GM12874 (cell line): Measurements from ENCODE around the gene RBM20.

Source experiments
- TF ChIP-seq, protein P1 (sequence below): IDR thresholded peaks from 2 replicates; pipeline ENCODE4 v1.5.1; 2011; ENCODE audit warnings: low read depth, mild to moderate bottlenecking, control low read depth, low read length, moderate library complexity; ENCODE audit not compliant: insufficient read depth

Gene RBM20

DNA sequence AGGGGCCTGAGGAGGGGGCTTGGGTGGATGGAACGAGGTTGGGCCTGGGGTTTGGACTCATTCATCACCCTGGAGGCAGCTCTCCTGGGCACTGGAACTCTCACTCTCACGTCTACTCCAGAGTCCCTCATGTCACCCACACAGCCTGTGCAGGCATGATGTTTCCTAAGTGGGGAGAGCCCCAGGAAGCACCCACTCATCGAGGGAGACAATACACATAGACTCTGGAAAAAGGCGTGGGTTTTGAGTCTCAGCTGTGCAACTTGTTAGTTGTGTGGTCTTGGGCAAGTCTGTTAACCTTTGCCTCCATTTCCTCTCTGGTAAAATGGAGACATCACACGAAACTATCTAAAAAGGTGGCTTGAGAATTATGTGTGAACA lies 25.9 kb upstream of the RBM20 start:
- TF ChIP-seq, protein P1, sequence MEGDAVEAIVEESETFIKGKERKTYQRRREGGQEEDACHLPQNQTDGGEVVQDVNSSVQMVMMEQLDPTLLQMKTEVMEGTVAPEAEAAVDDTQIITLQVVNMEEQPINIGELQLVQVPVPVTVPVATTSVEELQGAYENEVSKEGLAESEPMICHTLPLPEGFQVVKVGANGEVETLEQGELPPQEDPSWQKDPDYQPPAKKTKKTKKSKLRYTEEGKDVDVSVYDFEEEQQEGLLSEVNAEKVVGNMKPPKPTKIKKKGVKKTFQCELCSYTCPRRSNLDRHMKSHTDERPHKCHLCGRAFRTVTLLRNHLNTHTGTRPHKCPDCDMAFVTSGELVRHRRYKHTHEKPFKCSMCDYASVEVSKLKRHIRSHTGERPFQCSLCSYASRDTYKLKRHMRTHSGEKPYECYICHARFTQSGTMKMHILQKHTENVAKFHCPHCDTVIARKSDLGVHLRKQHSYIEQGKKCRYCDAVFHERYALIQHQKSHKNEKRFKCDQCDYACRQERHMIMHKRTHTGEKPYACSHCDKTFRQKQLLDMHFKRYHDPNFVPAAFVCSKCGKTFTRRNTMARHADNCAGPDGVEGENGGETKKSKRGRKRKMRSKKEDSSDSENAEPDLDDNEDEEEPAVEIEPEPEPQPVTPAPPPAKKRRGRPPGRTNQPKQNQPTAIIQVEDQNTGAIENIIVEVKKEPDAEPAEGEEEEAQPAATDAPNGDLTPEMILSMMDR = no peak

DNA sequence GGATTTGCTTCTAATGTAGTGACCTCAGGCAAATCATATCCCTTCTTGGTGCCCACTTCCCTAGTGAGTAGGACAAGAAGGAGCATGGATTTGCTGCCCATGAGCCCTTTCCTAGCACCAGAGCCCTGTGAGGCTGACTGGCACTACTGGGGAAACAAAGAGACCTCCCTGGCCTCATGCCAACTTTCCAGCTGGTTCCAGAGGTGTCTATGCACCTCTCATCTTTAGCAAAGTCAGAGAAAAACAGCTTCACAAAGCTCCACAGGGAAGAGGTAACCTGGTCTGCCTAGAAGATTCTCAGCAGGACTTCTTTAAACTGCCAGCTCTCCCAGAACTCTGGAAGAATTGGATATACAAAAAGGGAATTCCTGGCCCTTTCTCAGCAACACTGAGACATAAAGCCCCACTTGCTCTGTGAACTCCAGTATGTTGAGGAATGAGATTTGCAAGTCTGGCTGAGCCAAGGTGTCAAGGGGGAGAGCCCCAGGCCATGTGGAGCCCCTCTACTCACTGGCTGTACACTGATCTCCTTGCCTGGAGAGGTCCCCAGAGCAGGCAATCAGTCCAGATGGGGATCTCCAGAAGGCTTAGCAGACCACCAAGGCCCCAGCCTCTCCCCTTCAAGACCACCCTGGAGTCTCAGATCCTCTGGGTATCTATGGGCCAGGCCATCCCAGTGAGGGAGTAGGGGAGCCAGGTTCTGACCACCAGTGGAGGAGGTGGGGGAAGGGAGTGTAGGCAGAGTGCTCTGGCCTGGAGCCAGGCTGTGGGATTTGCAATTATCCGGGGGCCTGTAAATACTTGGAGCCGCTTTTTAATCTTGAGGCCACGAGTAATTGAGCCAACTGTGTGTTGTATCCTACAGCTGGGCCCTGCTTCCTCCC lies 24.4 kb upstream of the RBM20 start:
- TF ChIP-seq, protein P1 = no peak

DNA sequence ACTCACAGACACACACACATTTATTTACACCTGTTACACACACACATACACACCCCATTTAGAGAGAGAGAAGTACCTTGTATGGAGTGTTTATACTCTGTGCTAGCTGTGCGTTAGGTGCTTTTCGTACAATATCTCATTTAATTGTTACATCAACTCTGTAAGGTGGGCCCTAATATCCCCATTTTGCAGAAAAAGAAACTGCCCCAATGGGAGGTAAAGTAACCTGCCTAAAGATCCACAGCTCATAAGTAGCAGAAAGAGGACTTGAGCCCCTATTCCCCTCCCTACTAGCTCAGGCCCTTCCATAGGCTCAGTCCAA lies 23.8 kb upstream of the RBM20 start:
- TF ChIP-seq, protein P1 = no peak

DNA sequence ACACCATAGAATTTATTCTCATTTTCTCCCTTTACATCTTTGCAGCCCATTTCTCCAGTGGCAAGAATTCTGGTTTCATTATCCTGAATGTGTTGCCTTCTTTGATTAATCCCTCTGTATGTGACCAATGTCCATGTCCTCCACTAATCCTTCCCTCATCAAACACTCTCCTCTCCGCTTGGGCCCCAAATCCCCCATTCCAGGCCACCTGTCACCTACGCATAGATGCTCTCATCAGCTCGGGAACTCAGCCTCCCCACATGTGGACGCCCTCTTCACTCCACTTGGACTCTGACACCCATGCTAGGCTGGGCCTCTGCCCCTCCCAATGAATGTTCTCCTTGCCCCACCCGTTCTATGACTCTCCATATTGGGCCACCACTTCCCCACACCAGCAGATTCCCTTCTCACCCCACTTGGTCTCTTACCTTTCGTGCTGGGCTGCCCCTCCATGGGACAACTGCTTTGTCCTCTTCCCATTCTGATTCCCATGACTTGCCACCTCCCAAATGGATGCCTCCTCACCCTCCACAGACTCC lies 18.7 kb upstream of the RBM20 start:
- TF ChIP-seq, protein P1 = no peak

DNA sequence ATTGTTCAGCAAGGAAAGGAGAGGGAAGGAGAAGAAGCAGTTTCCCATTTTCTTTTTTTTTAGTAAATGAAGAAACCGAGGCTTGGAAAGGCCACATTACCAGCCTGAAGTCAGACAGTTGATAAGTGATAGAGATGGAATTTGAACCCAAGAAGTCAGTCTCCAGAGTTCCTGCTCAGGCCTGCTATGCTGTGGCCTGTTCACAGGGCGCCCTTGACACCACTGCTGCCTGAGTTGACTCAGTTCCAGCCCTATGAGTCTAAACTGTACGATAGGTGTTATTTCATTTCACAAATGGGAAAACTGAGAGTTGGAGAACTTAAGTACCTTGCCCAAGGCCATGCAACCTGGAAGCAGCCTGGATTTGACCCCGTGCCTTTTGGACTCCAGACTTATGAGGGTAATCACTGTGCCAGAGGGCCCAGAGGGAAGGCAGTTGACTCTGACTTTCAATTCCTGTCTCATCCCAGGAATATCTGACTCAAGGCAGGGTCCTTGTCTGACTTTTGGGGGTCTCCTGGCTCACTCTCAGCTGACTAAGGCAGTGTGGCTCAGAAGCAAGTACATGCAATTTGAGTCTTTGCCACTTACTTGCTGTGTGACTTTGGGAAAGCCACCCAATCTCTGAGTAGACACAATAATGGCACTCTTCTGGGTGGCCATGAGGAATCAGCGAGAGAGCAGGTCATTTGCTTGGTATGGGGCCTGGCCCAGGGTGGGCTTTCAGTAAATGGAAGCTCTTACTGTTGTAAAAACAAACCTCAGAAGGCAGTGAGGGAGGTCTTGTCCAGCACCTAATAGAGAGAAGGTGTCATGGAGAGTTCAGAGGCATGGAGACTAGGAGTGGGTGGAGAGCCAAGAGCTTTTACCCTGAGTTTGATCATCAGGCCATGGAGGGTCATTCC lies 17.9 kb upstream of the RBM20 start:
- TF ChIP-seq, protein P1 = no peak

DNA sequence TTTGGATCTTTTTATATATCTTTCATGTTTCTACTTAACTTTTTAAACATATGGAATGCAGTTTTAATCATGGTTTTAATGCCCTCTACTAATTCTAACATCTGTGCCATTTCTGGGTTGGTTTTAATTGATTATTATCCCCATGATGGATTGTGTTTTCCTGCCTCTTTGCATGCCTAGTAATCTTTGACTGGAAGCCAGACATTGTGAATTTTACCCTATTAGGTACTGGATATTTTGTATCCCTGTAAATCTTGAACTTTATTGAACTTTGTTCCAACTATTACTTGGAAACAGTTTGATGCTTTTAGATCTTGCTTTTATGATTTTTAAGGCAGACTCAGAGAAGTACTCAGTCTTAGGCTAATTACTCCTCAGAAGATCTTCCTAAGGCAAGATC lies 16.0 kb upstream of the RBM20 start:
- TF ChIP-seq, protein P1 = no peak

DNA sequence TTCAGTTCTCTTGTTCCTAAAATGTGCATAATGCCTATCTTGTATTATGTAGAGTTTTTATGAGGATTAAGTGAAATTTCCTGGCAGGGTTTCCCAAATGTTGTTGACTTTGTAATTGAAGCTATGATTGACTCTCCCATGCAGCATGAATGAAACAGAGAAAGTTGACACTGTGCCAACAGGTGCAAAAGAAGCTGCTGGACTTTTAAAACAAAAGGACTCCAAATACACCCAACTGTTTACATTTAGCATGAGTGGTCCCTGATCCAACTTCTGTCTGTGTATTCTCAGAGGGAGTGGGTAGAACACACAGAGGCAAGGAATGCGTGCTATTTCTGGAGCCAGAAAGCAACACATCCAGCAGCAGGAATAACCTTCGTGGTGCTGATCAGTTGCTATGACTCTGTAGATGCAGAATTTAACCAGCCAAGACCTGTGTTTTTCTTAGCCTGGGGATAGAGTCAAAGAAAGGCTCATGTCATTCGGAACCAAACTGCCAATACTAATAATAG lies 14.4 kb upstream of the RBM20 start:
- TF ChIP-seq, protein P1 = no peak
